ENCODE data around the gene PLPPR1.

PLPPR1 gene

DNA sequence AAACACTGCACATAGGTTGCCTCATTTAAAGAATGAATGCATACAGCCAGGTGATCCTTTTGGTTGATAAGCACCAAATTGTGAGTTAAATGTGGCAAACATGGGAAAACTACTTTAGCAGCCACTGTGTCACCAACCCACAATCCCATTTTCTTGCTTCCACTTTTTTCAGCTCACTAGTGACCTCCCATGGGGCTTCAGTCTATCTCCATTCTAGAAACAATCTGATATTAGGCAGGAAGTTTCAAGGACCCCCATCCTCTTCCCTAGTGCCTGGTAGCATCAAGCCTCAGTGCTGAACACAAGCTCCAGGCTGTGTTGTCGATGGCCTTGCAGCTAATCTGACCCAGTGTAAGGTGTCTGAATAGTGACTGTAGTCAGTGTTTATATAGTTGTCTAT is 66.2 kb downstream of the PLPPR1 start:
- no peak for TF ChIP-seq CTCF (IDR thresholded peaks at IDR 0.05; ENCODE audit: insufficient read depth, low read length, missing control alignments)
- CTCF ChIA-PET, result interaction anchor here (1.1 kb wide), 1 partner anchor 24 kb away, joined by 3 read pairs; no protein-coding TSS in a partner anchor
- H3K4me3 ChIP-seq (ENCODE audit: low read depth, low read length), result no peak overlapping the region
- DNase-seq (ENCODE audit: low read depth, low spot score), result no peak
- POLR2A ChIA-PET, result no interaction called here

DNA sequence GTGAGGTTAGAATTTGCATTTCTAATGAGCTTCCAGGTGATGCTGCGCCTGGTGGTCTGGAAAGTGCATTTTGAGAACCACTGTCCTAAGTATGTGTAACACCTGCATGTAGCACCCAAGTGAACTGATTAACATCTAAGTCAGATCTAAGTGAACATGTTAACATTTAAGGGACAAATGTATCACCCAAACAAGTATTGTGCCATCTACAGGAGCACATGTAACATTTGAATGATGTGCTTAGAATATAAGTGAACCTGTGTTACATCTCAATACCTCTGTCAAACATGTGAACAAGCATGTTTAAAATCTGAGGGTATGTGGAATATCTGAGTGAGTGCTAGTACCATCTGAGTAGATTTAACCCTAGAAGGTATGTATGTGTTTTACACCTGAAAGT is 68.7 kb downstream of the PLPPR1 start:
- DNase-seq (ENCODE audit: low read depth, low spot score), result no peak
- no peak for TF ChIP-seq CTCF (IDR thresholded peaks at IDR 0.05; ENCODE audit: insufficient read depth, low read length, missing control alignments)
- ChIA-PET POLR2A (no interaction called here), CTCF (no interaction called here)
- H3K4me3 ChIP-seq (ENCODE audit: low read depth, low read length), result no peak overlapping the region

DNA sequence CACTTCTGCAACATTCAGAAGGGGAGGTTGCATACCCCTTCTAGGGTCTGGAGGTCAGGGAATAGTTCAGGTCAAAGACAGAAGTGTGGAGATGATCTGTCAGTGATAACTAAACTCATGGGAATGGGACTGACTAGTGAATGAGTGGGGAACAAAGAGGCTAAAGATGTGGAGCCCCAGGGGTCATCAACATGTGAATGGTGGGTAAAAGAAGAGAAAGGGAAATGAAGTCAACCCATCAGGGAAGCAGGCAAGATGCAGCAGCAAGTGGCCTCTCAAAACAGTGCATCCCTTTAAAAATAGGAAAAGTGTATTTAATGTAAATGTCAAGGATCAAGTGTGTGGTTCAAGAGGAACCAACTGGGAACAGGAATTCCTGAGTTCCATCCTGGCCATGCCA is 69.9 kb downstream of the PLPPR1 start:
- TF ChIP-seq CTCF (IDR thresholded peaks at IDR 0.05; ENCODE audit: insufficient read depth, low read length, missing control alignments), result no peak
- H3K4me3 ChIP-seq (ENCODE audit: low read depth, low read length), result no peak overlapping the region
- no peak for DNase-seq (ENCODE audit: low read depth, low spot score)
- ChIA-PET CTCF (no interaction called here), POLR2A (no interaction called here)

DNA sequence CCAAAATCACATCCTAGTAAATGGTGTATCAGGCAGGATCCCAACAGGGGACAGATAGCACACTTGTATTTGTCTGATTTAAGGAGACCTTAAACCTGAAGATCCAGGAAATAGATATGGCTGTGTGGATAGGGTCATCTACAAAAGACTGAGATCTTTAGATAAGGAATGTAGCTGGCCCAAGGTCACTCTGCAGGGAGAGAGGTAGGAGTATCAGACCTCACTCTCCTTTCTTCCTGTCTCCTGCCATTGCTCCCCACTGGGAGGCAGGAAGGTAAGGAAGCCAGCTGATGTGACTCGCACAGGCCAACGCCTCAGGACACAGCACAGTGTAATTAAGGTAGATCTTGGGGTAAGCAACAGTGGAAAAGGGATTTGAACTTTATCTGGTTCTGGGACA is 85.8 kb downstream of the PLPPR1 start:
- ChIA-PET CTCF (no interaction called here), POLR2A (no interaction called here)
- no peak for TF ChIP-seq CTCF (IDR thresholded peaks at IDR 0.05; ENCODE audit: insufficient read depth, low read length, missing control alignments)
- H3K4me3 ChIP-seq (ENCODE audit: low read depth, low read length), result no peak overlapping the region
- no peak for DNase-seq (ENCODE audit: low read depth, low spot score)

GRCh38 chr9:101115102-101115501 is 86.6 kb downstream of the PLPPR1 start:
- no peak for TF ChIP-seq CTCF (IDR thresholded peaks at IDR 0.05; ENCODE audit: insufficient read depth, low read length, missing control alignments)
- ChIA-PET CTCF (no interaction called here), POLR2A (no interaction called here)
- no peak overlapping the region for H3K4me3 ChIP-seq (ENCODE audit: low read depth, low read length)
- no peak for DNase-seq (ENCODE audit: low read depth, low spot score)

- ChIA-PET CTCF (no interaction called here), POLR2A (no interaction called here)
- no peak overlapping the region for H3K4me3 ChIP-seq (ENCODE audit: low read depth, low read length)
- TF ChIP-seq CTCF (IDR thresholded peaks at IDR 0.05; ENCODE audit: insufficient read depth, low read length, missing control alignments), result no peak
- DNase-seq (ENCODE audit: low read depth, low spot score), result no peak
Measured at GRCh38 chr9:101117161-101117560, 88.6 kb downstream of the PLPPR1 start.

Measured in AG04449 (cell line).